Stomach (tissue), 4 donors: ENCODE data around the gene BID.

Experiments
- CTCF ChIP-seq, 7 experiments: fragments of 450-650 bp in 4 of 7; fragments of 200-600 bp in 3 of 7; sonication (generic) in 3 of 7; IDR thresholded peaks; one replicate each; pipeline ENCODE4 v1.5.1; 2016 to 2019; ENCODE audit warnings: antibody characterized with exemption in 7 of 7, control low read depth in 2 of 7, mild to moderate bottlenecking in 1 of 7
- EP300 ChIP-seq: sonication (generic); formaldehyde crosslinking; IDR thresholded peaks from one replicate; pipeline ENCODE4 v1.6.1; 2017; ENCODE audit warnings: antibody characterized with exemption
- POLR2AphosphoS5 ChIP-seq, 3 donors: sonication (generic); formaldehyde crosslinking; IDR thresholded peaks; one replicate each; pipeline ENCODE4 v1.6.1; 2016; ENCODE audit warnings: antibody characterized with exemption in 3 of 3

- TF ChIP-seq CTCF (IDR thresholded peaks at IDR 0.05) (no peak), POLR2AphosphoS5 (IDR thresholded peaks at IDR 0.05) (no peak), EP300 (no peak)
These were observed 4.6 kb downstream of the BID start for GRCh38 chr22:17769716-17770082.
